GM12874 (cell line): ENCODE measurements around the gene CNNM3.

Source experiments
- CTCF ChIP-seq: IDR thresholded peaks from 2 replicates; pipeline ENCODE4 v1.5.1; 2011; ENCODE audit warnings: low read depth, mild to moderate bottlenecking, control low read depth, low read length, moderate library complexity; ENCODE audit not compliant: insufficient read depth

Gene CNNM3

GRCh38 chr2:96816127-96816835, at the start of gene CNNM3:
CNNM3 (plus strand) TSS chr2:96816268; CDS start chr2:96816278, 10 bp downstream.
- peak; percentile 67 for TF ChIP-seq CTCF

DNA sequence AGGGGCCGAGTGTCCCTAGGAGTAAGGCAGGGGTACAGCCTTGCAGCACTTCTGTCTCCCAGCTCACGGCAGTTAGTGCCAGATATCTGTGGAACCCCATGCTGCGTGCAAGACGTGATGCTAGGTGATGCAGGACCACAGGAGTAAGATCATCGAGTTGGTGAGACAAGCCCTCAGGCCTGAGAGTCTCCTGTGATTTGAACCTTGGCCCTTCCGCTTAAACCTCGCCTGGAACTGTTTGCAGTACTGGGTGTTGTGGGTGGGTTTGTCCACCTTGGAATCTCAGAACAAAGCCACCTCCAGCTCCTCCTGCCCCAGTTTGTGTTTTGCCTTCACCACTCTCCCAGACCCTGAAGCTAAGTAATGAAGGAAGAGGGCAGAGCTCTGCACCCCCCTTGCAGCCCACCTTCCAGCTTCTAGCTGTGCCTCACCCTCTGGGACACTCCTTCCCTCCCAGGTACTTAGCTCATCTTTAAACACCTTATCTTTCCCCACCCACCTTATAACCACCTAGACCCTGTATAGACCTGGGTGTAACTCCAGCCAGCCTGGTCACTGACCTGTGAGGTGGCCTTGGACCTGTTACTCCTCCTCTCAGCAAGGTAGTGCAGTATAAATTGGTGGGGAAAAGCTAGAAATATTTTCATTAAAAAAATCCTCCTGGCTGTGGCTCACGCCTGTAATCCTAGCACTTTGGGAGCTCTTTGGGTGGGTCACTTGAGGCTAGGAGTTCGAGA, 48.8 kb upstream of the CNNM3 start:
- TF ChIP-seq CTCF: no peak

DNA sequence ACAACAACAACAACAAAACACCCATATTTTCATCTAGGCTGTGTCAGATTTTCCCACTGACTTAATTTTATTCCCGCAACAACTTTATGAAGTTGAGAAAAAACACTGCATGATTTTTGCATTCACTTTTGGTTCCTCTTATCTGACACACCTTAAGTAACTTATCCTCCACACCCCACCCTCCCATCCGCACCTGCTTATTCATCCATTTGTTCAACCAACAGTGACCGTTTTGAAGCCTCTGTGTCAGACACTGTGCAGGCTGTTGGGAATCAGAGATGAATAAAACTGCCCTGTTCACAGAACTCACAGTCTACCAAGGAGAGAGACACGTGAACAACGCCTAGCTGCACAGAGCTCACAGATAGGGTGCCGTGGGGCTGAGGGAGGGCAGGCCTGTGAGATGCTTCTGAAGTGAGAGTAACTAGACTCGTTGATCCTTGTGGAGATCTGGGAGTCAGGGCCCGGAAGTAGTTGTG, 47.9 kb upstream of the CNNM3 start:
- no peak for TF ChIP-seq CTCF

- no peak for TF ChIP-seq CTCF
These were observed 46.3 kb upstream of the CNNM3 start for GRCh38 chr2:96769814-96770213.

DNA sequence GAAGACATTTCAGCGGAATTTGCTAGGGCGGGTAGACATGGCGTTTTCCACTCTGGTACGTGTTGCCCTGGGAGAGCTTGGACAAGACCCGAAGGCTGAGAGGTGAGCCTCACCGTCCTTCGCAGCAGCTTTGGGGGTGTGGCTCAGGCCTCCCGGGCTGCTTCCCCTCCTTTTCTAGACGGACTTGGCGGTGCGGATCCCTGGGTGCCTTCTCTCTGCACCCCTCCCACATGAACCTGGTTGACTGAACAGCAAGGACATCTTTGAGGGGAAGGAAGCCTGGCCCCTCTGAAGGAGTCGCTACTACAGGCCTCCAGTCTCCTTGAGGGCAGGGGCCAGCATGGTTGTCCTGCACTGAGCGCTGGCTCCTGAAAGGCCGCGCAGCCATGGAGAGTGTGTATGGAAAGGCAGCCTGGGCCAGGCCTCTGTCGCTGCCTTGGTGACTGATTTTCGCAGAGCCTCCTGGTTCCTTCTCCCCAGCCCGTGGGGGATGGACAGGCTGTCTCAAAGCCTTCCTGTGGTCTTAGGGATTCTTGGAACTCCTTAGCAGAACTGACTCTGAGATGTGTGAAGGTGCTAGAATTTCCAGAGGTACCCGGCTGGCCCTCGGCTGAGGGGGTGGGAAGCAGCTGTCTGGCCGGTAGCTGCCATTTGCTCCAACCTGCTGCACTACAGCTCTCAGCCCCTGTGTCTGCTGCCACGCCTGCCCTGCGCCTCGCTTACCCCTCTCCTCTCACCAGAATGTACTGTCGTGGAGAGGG, 45.4 kb upstream of the CNNM3 start:
- no peak for TF ChIP-seq CTCF

DNA sequence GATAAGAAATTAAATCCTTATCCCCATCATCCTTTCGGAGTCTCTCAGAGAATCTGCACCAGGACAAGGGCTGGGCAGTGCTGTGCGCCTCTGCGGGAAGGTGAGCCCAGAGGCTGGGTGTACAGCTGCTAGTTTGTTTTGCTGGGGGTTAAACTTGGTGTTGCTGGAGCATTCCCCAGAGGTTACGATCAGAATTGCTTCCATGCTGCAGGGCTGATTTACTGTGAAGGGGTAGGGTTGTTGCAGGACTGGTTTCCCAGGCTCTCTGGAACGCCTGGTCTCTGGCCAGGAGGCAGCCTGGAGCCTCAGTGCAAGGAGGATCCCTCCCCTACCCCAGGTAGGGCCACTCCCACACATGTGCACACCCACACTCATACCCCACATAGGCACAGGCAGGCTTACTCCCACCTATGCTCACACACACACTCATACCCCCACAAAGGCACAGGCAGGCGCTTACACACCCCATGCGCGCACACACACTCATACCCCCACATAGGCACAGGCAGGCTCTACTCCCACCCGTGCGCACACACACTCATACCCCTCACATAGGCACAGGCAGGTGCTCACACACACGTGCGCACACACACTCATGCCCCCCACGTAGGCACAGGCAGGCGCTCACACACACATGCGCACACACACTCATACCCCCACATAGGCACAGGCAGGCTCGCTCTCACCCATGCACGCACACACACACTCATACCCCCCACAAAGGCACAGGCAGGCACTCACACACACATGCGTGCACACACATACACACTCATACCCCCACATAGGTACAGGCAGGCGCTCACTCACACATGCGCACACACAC, 44.1 kb upstream of the CNNM3 start:
- TF ChIP-seq CTCF: no peak
